ENCODE results near the gene CLSTN2.

Gene CLSTN2

DNA sequence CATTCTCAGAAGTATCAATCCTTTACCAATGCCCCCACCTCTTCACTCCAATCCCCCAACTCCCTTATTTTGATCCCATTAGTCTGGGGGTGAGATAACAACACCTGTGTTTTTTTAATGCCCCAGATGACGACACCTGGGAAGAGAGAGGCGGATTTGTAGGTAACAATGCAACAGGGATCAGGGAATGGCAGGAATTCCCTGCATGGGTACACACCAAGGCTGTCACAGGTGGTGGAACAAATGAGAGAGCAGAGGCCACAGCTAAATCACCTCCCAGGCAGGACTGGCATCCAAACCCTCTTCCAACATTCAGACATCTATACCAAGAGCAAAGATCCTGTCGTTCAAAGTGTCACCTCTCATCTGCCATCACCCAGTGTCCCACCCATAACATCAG lies 423.7 kb downstream of the CLSTN2 start:
- no peak for DNase-seq

DNA sequence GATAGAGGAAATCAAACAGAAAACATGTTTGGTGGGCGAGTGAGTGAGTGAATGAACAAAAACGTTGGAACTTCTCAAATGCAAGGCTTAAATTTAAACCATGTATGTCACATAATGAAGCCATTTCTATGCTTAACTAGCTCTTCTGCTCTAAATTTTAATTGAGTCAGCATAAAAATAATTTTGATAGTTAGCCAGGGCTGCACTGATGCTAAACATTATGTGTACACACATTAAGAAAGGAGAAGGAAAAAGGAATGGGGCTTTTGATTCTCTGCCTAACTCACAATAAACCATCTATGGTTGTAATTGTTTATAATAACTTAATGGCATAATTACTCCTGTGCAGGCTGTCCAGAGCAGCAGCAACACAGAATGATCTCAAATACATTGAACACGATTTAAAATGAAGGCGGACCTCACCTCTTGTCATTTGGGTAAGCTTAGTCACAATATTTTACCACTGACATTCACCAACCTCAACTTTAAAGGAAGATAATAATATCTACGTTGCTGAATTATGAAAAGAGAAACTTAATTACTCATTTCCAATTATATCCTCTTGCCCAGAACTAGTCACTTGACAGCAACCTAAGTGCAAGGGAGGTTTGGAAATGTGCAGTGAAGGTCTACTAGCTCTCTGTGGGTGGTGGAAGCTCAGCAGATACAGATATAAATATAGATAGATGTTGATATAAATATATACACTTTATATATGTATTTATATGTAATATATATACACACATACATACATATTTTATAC lies 424.4 kb downstream of the CLSTN2 start:
- DNase-seq: no peak

DNA sequence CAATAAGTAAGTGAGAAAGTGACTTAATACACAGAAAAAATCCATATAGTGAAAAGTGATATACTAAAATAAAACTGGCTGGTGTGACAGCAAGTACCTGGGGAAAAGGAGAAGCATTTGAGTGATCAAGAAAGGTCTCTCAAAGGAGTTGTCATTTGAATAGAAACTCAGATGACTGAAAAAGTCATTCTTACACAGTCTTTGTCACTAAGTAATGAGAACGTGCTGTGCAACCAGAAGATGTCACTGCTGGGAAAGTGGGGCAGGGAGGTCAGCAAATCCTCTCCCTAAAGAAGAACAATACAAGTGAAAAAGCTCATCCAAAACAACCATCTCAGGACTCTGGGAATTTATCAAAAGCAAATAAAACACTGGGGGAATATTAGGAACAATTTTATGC lies 425.3 kb downstream of the CLSTN2 start:
- DNase-seq: no peak

DNA sequence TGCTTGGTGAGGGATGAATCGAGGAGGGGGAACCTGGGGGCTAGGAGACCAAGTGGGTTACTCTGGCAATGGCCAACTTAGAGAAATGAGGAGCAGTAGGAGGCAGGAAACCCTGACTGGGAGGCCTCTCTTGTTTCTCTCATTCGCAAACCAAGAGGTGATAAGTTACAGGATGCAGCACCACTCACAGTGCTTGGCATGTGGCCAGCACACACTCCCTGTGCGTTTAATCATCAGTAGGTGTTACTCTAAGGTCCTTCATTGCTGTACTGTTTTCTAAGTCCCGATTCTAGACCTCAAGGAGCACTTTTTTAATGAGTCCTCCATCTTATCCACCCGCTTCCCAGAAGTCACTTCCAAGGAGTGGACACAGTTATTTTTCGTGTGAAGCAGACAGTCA lies 428.8 kb downstream of the CLSTN2 start:
- DNase-seq: no peak

DNA sequence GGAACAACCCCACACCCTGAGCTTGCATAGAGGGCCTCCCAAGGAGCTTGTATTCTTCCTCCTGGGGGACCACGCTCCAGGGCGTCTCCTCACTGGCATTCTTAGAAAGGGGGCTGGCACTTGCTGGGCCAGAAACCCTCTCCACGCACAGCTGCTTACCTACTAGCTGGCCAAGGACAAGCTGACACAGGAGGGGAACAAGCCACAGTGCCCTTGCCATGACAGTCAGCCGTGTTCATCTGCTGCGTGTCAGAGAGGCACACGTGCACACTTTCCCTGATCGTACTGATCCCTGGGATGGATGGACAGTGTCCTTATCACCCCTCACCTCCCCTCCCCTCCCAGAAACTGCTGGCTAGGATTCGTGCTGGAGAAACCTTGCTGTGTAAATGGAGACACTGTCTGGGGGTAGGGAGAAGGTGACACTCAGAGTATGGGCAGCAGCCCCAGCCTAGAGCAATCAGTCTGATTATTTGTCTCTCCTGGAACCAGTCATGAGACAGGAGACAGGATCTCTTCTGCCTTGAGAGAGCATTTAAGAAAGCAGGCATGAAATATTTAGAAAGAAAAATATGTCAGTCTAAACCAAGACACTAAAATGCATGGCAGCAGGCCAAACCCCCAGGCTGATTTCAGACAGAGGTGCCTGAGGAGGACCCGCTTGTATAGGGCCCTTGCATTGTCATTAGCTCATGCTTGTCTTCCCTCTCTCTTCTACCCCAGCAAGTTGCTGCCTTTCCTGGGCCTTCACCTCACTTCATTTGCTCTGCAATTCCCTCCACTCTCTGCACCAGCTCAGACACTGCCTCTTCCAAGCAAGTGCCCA lies 431.1 kb downstream of the CLSTN2 start:
- DNase-seq: no peak

DNA sequence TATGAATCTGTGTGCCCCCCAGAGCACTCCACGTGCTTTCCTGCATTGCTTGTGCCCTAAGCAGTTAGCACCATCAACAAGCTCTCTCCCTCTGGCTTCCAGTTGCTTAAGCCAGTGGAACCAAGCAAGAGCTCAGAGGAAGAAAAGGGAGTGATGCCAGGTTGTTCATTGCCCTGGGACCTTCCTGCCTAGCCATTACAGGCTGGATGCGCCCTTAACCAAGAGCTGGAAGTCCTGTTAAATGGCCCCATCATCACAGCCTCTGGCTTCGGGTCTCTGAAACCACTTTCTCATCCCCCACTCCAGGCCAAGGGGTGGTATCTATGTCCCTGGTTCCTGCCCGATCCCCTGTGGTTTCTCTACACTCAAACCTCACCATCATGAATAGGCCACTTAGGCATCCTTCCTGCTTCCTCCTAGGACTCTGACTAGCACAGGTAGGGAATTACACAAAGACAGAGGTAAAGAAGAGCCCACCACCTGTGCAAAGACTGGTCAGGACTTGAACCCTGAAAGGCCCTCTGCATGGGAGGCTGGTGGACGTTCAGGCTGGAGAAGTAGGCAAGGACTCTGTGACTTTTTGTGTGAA lies 433.3 kb downstream of the CLSTN2 start:
- DNase-seq: no peak

DNA sequence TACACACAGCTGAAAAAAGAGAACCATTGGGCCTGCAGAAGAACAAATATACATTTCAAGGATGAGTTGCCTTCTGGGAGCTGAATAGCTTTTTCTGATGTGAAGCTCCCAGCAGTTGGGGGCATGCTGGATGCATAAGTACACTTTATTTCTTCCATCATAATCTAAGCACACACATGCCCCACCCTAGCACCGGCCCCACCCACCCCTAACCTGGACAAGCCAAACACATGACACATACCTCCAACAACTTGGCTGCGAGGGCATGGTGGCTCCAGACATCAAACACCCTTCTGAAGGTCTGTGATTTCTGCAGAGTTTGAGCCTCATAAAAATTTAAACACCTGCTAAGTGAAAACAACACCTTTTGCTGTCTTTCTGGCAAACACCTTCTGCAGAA lies 435.7 kb downstream of the CLSTN2 start:
- DNase-seq: no peak

DNA sequence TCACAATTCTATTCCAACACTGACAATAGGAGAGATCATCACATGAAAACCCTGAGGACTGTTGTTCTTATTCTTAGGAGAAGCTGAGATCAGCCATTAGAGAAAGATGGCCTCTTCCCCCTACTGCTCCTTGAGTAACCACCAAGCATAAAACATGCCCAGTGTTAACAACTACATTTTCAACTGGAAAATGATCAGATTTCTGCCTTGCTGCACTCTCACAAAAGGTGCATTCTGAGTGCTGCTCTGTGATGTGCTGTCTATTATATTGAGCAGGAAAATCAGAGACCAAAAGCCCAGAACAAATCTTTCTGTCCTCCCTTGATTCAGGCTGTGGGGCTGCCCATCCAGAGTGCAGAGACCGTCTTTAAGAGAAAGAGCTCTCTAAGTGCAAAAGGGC lies 438.2 kb downstream of the CLSTN2 start:
- no peak for DNase-seq

DNA sequence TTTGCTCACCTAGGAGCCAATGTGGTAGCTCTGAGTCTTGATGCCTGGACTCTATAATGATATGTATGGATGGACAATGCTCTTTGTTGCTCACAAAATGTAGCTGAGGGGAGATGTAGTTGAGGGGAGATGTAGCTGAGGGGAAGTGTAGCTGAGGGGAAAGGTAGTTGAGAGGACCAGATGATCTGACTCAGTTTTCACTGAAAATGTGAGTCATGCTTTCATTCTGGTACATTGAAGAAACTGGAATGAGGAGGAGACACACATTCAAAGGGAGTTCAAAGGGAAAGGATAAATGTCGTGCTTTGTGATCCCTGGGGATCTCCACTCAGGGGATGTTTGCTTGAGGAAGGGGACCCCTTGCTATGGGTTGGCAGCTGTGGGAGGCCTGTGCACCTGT lies 440.0 kb downstream of the CLSTN2 start:
- no peak for DNase-seq

DNA sequence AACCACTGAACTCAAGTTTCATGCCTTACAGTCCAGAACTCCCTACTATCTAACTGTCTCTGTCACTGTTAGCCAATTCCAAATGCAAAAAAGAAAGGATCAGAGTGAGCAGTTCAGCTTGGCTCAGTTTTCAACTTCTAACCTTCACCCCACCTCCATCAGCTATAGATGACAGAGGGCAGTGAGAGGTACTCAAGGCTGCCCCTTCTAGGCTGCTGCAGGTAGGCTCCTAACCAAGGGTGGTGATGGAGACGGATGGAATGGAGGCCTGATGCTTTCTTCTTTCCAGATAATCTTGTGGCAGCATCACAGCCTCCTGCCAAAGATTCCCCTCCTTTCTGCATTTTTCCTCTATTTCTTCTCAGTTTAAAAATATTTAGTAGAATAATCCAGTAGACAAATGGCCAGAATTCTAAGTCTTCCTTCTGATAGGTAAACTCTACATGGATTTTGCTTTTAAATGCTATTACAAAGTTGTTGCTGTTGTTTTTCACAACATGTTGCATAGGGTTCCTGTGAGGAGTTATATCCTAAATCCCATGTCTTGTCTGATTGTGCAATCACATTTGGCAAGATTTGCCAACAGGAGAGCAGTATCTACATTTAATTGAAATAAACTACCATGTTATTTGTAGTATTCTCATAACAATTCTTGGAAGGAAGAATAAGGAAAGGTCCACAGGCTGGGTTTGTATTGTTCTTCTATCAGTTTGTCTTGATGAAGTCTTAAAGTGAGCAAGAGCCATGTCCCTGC lies 441.3 kb downstream of the CLSTN2 start:
- DNase-seq: no peak

DNA sequence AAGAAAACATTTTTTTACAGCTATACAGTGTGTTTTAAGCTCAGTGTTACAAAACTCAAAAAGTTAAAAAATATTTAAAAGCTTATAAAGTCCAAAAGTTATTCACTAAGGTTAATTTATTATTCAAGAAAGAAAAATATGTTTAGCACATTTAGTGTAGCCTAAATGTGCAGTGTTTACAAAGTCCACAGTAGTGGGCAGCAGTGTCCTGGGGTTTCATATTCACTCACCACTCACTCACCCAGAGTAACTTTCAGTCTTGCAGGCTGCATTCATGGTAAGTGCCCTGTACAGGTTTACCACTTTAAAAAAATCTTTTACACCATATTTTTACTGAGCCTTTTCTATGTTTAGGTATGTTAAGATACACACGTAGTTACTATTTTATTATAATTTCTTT lies 442.7 kb downstream of the CLSTN2 start:
- no peak for DNase-seq

DNA sequence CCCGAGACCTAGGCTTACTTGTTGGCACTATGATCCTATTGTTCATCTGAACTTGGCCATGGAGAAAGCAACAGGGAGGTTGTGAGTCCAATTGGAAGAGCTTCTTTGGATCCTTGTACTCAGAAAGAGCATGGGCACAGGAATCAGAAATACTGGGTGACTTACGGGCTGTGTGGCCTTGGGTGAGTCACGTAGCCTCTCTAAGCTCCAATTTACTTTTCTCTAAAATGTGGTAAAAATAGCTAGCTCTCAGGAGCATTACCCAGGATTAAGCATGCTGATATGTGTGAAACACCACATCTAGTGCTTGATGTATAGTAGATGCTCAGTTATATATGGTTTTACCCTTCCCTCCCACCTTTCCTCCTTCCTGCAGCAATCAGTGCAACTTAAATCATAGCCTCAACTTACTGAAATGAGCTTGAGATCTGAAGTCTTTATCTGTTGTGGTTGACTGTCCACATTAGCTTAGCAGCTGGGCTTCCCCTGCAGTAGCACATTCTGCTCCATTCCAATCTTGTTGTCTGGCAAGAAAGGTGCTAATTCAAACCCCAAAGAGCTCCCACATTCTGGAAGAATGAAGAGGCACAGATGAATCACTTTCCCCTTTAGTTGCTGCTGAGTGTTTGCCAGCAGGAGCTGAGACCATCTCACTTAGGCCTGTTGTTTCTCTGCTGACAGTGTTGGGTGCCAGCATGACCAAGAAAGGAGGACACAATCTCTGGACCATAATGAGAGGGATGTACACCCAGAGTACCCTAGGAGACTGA lies 443.8 kb downstream of the CLSTN2 start:
- DNase-seq: no peak

DNA sequence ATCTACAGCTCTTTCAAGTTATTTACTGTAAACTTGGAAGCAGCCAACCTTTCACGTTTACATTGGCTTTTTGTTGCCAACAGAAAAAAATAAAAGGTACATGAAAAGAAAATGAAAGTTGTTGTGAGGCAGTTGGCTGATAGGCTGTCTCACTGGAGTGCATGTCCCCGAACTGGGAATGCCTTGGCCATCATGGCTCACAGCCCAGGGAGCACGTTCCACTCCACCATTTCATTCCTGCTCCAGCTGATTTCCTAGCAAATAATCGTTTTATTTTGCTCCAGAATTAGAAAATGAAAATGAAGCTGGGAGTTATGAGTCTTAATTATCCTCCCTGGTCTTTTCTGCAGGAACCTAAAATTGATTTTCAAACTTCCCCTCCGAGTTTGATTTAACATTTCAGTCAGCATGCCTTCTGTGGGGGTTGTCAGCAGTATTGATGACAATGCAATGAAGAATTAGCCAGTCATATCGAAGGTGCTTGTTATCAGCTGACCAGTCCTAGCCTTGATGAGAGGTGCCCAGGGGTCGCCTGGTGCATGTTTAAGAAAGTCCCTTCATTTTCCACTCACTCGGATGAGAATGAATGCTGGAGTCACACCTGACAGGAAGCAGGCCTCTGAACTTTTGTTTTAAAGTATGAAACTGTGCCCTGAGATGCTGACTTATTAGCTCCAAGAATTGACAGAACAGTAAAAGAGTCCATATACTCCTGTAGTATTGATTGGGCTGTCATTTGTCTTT lies 449.2 kb downstream of the CLSTN2 start:
- no peak for DNase-seq

DNA sequence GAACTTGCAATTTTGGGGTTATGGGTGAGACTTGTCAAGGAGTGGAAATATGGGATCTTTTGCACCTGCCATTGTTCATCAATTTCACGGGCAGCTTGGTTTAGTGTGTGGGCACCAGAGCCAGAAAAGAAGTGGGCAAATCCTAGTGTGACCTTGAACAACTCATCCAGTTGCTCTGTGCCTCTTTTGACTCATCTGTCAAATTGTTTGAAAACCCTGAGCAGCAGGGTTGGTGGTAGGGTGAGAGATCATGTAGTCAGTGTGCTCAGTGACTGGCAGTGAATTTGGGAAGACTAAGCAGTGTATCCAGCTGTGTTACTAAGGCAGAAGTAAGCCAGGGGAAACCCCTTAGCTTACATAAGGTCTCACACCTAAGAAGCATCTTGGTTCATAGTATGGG lies 449.9 kb downstream of the CLSTN2 start:
- no peak for DNase-seq

DNA sequence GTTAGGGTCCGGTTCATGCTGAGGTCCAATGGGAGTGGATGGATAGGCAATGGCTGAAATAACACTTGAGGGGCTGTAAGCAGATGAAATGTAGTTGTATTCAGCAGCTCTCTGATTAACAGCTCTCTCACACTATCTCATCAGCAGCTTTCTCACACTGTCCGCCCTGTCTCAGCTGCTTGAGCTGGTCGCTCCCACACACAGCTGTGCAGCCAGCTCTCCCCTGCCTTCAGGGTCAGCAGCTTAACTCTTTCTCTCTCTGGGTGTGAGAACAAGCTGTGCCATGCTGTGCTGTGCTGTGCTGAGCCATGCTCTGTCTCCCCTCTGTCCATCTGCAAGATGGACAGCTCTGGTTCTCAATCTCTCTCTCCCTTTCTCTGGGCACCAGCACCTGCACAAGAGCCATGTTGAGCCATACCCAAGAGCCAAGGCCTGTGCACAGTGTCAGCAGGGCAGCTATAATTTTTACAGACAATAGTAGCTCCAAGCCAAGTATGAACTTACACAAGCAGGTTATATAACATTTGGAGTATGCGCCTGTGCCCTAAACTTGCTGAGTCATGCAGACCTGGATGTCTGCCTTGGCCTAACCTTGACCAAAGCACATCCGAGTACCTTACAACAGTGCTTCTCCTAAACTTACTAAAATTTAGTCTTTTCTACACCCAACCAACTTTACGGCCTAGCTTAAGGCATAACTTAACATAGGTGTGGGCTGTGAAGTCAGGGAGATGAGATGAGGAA lies 451.5 kb downstream of the CLSTN2 start:
- DNase-seq: no peak

DNA sequence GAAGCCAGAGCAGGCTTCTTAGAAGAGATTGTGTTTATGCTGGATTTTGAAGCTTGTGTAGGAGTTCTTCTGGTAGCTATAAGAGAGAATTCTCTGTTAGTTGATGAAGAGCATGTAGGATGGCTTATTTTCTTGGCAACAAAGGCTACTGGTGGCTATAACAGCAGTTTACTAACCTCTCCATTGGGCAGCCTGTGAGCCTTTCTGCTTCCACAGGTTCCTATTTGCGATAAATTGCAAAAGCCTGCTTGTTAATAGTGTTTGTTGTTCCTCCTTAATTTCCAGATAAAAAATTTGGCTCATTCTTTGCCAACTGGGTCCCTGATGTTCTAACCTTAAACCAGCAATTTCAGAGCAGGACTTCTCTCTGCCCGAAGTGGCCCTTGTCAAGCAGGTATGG lies 452.3 kb downstream of the CLSTN2 start:
- no peak for DNase-seq

DNA sequence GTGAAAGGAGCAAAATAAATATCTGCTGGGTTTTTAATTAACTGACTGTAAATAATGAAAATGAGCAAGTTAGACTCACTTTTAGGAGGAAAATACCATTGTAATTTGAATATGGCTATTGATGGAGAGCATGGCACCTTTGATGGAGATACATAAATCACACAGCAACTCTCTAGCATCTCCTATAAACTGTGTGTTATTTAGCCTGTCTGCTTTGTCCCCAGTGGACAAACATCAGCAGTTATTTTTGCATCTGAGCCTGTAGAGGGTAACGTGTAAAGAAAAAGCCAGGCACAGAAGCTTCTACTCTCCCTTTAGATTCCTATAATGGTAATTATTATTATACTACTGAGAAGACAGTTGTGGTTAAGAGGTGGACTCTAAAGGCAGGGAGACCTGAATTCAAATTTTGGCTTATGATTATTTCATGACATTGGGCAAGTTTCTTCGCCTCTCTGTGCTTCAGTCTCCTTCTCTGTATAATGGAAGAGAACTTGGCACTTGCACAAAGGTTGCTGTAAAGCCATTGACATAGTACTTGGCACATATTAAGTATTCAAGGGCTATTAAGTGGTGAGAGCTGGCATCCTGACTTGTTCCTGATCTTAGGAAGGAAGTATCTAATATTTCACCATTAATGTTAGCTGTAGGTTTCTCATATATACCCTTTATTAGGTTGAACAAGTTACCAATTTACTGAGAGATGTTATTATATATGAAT lies 453.4 kb downstream of the CLSTN2 start:
- DNase-seq: no peak

DNA sequence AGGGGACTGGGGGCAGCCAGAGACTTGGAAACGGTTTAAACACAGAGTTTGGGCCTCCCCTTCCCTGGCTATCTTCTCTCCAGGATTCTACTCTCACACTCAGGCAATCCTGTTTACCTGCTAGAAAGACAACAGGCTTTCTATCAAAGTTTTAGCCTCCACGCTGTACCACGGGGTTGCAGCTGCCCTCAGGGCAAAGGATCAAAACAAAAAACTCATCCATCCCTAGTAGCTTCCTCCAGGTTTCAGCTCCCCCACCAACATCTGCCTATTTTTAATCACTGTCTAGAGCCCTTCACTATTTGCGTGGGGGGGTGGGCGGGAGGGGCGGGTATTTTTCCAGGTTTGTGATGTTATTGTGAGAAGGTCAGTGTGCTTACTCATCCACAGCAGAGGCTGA lies 456.1 kb downstream of the CLSTN2 start:
- no peak for DNase-seq

DNA sequence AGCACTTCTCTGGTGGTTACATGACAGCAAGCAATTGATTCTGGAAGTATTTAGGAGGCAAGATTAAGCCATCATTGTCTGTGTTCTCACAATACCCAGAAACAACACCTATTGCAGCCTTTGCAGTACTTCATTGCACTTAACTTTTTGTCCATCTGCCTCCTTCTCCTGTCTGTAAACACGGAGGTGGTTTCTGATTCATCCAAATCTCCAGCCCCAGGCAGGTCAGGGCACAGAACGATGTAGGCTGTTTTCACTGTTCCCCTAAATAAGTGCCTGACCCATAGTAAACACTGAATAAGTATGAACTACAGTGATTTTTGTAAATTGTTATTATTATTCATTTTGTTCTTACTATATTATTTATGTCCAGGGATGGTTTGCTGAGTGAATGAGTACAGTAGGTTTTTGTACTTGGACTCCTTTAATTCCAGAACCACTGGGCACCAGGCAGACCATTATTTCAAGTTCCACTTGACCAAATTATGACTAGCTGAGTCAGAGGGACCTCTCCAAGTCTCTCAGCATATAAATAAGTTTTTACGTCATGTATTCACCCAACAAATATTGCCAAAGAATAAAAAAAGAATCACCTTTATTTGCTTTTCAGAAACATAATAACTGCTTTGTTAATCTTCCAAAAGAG lies 459.6 kb downstream of the CLSTN2 start:
- no peak for DNase-seq
